ENCODE measurements around the gene KREMEN1. TPM values are rescaled to one million over a fixed set of nuclear protein-coding genes. Genes with fewer than 3 reads are reported as not detected.

KREMEN1 gene
- polyA plus RNA-seq, 1 donor, result 26.3 TPM

DNA sequence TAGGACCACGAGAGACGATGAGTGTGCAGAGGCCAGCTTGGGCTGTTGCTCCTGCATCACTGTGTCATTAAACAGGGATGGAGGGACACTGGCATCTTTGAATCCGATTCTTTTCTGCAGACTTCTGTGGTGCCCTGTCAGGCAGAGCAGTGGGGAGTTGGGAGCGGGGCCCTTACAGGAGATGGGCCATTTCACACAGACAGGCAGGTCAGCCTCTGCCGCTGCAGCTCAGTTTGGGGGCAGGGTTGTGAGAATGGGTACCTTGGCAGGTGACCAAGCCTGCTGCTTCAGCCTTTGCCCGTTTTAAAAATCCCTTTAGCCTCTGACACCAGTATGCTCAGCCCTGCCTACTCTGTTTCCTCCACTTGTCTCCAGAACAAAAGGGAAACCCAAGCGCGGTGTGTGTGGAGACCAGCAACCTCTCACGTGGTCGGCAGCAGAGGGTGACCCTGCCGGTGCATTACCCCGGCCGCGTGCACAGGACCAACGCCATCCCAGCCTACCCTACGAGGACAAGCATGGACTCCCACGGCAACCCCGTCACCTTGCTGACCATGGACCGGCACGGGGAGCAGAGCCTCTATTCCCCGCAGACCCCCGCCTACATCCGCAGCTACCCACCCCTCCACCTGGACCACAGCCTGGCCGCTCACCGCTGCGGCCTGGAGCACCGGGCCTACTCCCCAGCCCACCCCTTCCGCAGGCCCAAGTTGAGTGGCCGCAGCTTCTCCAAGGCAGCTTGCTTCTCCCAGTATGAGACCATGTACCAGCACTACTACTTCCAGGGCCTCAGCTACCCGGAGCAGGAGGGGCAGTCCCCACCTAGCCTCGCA, 23.8 kb upstream of the KREMEN1 start:
- no peak for DNase-seq
- WGBS (ENCODE audit: insufficient coverage, low lambda C conversion rate), result no CpG with 5 or more reads among the region's 31 CpGs
- no peak overlapping the region for H3K27ac ChIP-seq (ENCODE audit: low read length)
- no peak overlapping the region for H3K4me3 ChIP-seq (ENCODE audit: low read length)
- peaks cover 70% of the 10 kb centered on the region for H3K36me3 ChIP-seq (ENCODE audit: control insufficient read depth, insufficient read depth, low read length)
- no peaks in the 10 kb centered on the region for H3K4me1 ChIP-seq (ENCODE audit: control insufficient read depth, insufficient read depth, low read length)
- no peaks in the 10 kb centered on the region for H3K9me3 ChIP-seq (ENCODE audit: control insufficient read depth, low read depth, low read length)
- H3K27me3 ChIP-seq (ENCODE audit: control insufficient read depth, insufficient read depth, low read length), result no peaks in the 10 kb centered on the region

DNA sequence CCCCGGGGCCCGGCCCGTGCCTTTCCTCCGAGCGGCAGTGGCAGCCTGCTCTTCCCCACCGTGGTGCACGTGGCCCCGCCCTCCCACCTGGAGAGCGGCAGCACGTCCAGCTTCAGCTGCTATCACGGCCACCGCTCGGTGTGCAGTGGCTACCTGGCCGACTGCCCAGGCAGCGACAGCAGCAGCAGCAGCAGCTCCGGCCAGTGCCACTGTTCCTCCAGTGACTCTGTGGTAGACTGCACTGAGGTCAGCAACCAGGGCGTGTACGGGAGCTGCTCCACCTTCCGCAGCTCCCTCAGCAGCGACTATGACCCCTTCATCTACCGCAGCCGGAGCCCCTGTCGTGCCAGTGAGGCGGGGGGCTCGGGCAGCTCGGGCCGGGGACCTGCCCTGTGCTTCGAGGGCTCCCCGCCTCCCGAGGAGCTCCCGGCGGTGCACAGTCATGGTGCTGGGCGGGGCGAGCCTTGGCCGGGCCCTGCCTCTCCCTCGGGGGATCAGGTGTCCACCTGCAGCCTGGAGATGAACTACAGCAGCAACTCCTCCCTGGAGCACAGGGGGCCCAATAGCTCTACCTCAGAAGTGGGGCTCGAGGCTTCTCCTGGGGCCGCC, 23.1 kb upstream of the KREMEN1 start:
- no peak for DNase-seq
- no peak overlapping the region for H3K4me3 ChIP-seq (ENCODE audit: low read length)
- peaks cover 65% of the 10 kb centered on the region for H3K36me3 ChIP-seq (ENCODE audit: control insufficient read depth, insufficient read depth, low read length)
- H3K27ac ChIP-seq (ENCODE audit: low read length), result no peak overlapping the region
- no peaks in the 10 kb centered on the region for H3K9me3 ChIP-seq (ENCODE audit: control insufficient read depth, low read depth, low read length)
- no peaks in the 10 kb centered on the region for H3K4me1 ChIP-seq (ENCODE audit: control insufficient read depth, insufficient read depth, low read length)
- no CpG with 5 or more reads among the region's 38 CpGs for WGBS (ENCODE audit: insufficient coverage, low lambda C conversion rate)
- no peaks in the 10 kb centered on the region for H3K27me3 ChIP-seq (ENCODE audit: control insufficient read depth, insufficient read depth, low read length)

DNA sequence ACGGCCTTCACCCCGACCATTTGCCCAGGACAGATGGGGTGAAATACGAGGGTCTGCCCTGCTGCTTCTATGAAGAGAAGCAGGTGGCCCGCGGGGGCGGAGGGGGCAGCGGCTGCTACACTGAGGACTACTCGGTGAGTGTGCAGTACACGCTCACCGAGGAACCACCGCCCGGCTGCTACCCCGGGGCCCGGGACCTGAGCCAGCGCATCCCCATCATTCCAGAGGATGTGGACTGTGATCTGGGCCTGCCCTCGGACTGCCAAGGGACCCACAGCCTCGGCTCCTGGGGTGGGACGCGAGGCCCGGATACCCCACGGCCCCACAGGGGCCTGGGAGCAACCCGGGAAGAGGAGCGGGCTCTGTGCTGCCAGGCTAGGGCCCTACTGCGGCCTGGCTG, 22.4 kb upstream of the KREMEN1 start:
- Histone ChIP-seq H3K4me3 (ENCODE audit: low read length) (no peak overlapping the region), H3K36me3 (ENCODE audit: control insufficient read depth, insufficient read depth, low read length) (peaks cover 61% of the 10 kb centered on the region)
- WGBS (ENCODE audit: insufficient coverage, low lambda C conversion rate), result no CpG with 5 or more reads among the region's 24 CpGs

DNA sequence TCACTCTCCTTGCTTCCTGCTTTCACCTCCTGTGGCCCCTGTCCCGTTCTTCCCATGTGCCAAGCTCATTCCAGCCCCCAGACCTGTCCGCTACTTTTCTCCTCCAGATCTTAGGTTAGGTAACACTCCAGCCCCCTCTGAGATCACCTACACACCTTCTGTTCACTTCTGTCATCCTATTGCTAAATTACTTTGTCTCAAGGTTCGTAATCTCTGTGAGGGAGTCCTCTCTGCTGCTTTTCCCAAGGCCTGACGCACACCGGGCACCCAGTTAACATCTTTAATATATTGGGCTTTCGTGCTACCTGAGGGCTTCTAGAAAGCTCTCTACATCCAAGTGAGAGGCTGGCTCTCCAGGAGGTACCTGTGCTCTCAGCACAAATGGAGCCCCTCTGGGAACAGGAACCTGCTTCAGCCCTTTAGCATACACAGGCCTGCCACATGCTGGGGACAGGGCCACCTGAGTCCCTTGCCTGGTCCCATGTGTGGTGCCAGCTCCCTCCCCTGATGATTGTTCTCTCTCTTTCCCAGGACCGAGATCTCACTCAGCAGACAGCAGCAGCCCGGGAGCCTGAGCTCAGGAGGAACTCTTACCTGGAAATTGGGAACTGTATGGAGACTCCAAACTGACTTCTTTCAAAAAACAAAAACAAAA, 19.7 kb upstream of the KREMEN1 start:
- no peaks in the 10 kb centered on the region for H3K27me3 ChIP-seq (ENCODE audit: control insufficient read depth, insufficient read depth, low read length)
- H3K4me1 ChIP-seq (ENCODE audit: control insufficient read depth, insufficient read depth, low read length), result no peaks in the 10 kb centered on the region
- WGBS (ENCODE audit: insufficient coverage, low lambda C conversion rate), result 95% methylated on average over 3 of the region's 8 CpGs
- DNase-seq, result no peak
- peaks cover 36% of the 10 kb centered on the region for H3K36me3 ChIP-seq (ENCODE audit: control insufficient read depth, insufficient read depth, low read length)
- H3K9me3 ChIP-seq (ENCODE audit: control insufficient read depth, low read depth, low read length), result no peaks in the 10 kb centered on the region
- no peak overlapping the region for H3K4me3 ChIP-seq (ENCODE audit: low read length)
- no peak overlapping the region for H3K27ac ChIP-seq (ENCODE audit: low read length)

More for the DNA sequence above, 22.4 kb upstream of the KREMEN1 start:
- DNase-seq, result no peak
- H3K9me3 ChIP-seq (ENCODE audit: control insufficient read depth, low read depth, low read length), result no peaks in the 10 kb centered on the region
- H3K27me3 ChIP-seq (ENCODE audit: control insufficient read depth, insufficient read depth, low read length), result no peaks in the 10 kb centered on the region
- H3K27ac ChIP-seq (ENCODE audit: low read length), result no peak overlapping the region
- no peaks in the 10 kb centered on the region for H3K4me1 ChIP-seq (ENCODE audit: control insufficient read depth, insufficient read depth, low read length)

DNA sequence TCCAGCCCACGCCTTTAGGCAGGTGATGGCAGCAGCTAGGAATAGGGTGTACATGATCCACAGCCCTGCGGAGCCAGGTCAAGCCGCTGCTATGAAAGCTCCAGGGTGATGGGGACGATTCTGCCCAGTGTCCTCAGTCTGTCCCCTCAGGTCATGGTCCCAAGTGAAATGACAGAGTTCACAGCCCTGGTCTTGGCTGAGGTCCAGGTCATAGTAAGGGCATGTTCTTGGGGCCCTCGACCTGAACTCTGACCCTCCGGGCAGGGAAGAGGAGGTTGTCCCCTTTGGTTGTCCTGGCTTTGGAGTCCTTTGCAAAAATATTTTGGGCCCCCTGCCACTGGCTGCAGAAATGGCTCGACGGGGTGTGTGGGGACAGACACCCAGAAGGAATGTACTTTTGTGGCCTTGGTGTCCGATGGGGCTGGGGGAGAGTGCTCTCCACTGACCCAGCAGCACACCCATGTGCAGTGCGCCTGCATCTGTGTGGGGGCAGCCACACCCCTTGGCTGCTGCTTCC, 18.5 kb upstream of the KREMEN1 start:
- H3K27ac ChIP-seq (ENCODE audit: low read length), result no peak overlapping the region
- H3K9me3 ChIP-seq (ENCODE audit: control insufficient read depth, low read depth, low read length), result no peaks in the 10 kb centered on the region
- DNase-seq, result no peak
- no CpG with 5 or more reads among the region's 10 CpGs for WGBS (ENCODE audit: insufficient coverage, low lambda C conversion rate)
- H3K27me3 ChIP-seq (ENCODE audit: control insufficient read depth, insufficient read depth, low read length), result no peaks in the 10 kb centered on the region
- no peaks in the 10 kb centered on the region for H3K4me1 ChIP-seq (ENCODE audit: control insufficient read depth, insufficient read depth, low read length)
- H3K36me3 ChIP-seq (ENCODE audit: control insufficient read depth, insufficient read depth, low read length), result peaks cover 25% of the 10 kb centered on the region
- no peak overlapping the region for H3K4me3 ChIP-seq (ENCODE audit: low read length)

DNA sequence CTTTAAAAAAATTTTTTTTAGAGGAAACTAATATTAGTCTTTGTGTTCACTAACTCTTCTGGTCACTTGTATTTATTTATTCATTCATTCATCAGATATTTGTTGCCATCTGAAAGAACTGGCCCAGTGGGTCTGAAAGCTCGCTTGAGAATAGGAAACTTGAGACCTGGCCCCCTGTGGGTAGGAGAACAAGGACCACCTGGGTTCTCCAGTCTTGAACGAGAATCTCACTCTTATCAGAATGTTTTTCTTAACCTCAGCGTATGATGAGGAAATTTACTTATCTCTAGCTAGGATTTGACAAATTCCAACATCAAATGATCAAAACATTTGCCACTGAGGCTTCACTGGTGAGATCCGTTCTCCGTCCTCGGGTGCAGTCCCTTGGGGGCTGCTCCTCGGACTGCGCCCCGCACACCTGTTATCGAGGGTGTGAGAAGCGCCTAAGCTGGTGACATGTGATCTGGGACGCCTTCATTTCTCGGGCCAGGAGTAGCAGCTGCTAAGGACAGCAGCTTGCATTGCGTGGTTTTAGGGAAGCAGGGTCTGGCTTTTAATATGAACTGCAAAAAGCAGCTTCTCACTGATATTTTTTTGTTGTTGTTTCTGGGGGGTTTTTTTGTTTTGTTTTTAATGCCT, 17.5 kb upstream of the KREMEN1 start:
- H3K27ac ChIP-seq (ENCODE audit: low read length), result no peak overlapping the region
- H3K4me3 ChIP-seq (ENCODE audit: low read length), result no peak overlapping the region
- no peaks in the 10 kb centered on the region for H3K9me3 ChIP-seq (ENCODE audit: control insufficient read depth, low read depth, low read length)
- no peaks in the 10 kb centered on the region for H3K27me3 ChIP-seq (ENCODE audit: control insufficient read depth, insufficient read depth, low read length)
- 80% methylated on average over 1 of the region's 14 CpGs for WGBS (ENCODE audit: insufficient coverage, low lambda C conversion rate)
- DNase-seq, result no peak
- peaks cover 15% of the 10 kb centered on the region for H3K36me3 ChIP-seq (ENCODE audit: control insufficient read depth, insufficient read depth, low read length)
- H3K4me1 ChIP-seq (ENCODE audit: control insufficient read depth, insufficient read depth, low read length), result no peaks in the 10 kb centered on the region

DNA sequence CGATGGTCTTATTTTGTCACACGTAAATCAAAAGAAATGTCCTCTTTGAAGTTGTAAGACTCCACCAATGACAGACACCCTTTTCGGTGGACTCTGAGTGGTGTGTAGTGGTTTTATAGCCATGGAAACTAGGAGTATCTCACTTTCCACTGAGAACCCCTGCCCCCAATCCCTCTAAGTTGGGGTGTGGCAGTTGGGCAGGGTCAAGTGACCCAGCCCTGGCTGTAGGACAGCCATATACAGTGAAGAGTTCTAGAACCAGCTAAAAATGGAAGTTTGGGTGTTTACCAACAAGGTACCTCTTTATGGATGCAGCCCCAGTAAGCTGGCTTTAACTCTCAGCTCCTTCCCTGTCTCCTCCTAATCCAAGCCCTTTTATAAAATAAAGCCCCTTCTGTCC, 16.4 kb upstream of the KREMEN1 start:
- DNase-seq, result no peak
- no CpG with 5 or more reads among the region's 3 CpGs for WGBS (ENCODE audit: insufficient coverage, low lambda C conversion rate)
- Histone ChIP-seq H3K4me3 (ENCODE audit: low read length) (no peak overlapping the region), H3K27me3 (ENCODE audit: control insufficient read depth, insufficient read depth, low read length) (no peaks in the 10 kb centered on the region), H3K9me3 (ENCODE audit: control insufficient read depth, low read depth, low read length) (no peaks in the 10 kb centered on the region), H3K4me1 (ENCODE audit: control insufficient read depth, insufficient read depth, low read length) (no peaks in the 10 kb centered on the region), H3K27ac (ENCODE audit: low read length) (no peak overlapping the region), H3K36me3 (ENCODE audit: control insufficient read depth, insufficient read depth, low read length) (peaks cover 8% of the 10 kb centered on the region)

DNA sequence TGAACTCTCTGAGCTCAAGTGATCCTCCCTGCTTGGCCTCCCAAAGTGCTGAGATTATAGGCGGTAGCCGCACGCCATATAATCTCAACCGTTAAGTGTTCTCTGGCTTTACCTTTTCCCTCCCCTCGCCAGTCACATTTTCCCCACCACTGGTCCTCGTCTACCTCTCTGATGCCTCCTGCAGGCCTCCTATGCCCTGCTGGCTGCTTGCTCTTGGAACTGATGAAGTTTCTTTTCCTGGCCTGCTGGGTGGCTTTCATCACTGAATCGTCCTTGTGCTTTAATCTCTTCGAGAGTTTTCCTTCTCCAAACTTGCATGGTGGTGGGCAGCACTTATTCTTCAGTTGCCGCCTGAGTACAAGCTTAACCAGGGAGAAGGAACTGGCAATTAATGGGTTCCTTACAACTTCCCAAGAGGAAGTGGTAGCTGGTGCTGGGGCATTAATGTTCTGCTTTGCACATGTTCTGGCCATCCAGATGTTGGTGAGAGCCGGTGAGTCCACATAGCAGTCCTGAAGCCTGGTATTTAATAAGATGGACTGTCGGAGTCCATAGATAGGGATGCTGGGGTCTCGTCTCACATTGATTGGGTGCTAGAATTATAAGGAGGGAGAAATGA, 12.5 kb upstream of the KREMEN1 start:
- Histone ChIP-seq H3K9me3 (ENCODE audit: control insufficient read depth, low read depth, low read length) (no peaks in the 10 kb centered on the region), H3K27me3 (ENCODE audit: control insufficient read depth, insufficient read depth, low read length) (no peaks in the 10 kb centered on the region), H3K4me1 (ENCODE audit: control insufficient read depth, insufficient read depth, low read length) (no peaks in the 10 kb centered on the region), H3K36me3 (ENCODE audit: control insufficient read depth, insufficient read depth, low read length) (no peaks in the 10 kb centered on the region), H3K27ac (ENCODE audit: low read length) (no peak overlapping the region), H3K4me3 (ENCODE audit: low read length) (no peak overlapping the region)
- WGBS (ENCODE audit: insufficient coverage, low lambda C conversion rate), result 93% methylated on average over 4 of the region's 12 CpGs
- no peak for DNase-seq

DNA sequence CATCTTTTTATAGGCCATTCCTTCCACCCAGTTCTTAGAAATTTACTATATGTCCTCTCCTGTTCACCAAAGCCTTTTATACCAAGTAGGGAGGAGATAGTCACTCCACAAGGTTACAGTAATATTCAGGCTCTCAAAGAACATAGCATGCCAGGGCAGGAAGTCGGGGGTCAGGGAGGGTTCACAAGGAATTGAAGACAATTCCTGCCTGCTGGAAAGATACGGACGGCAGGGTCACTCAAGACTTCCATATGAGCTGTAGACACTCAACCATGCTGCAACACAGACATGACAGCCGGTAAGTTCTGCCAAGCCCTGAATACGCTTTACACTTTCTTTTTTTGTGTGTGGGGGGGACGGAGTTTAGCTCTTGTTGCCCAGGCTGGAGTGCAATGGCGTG, 11.9 kb upstream of the KREMEN1 start:
- no peak for DNase-seq
- no peaks in the 10 kb centered on the region for H3K36me3 ChIP-seq (ENCODE audit: control insufficient read depth, insufficient read depth, low read length)
- H3K27ac ChIP-seq (ENCODE audit: low read length), result no peak overlapping the region
- H3K27me3 ChIP-seq (ENCODE audit: control insufficient read depth, insufficient read depth, low read length), result no peaks in the 10 kb centered on the region
- no peaks in the 10 kb centered on the region for H3K9me3 ChIP-seq (ENCODE audit: control insufficient read depth, low read depth, low read length)
- no peak overlapping the region for H3K4me3 ChIP-seq (ENCODE audit: low read length)
- no CpG with 5 or more reads among the region's 7 CpGs for WGBS (ENCODE audit: insufficient coverage, low lambda C conversion rate)
- H3K4me1 ChIP-seq (ENCODE audit: control insufficient read depth, insufficient read depth, low read length), result no peaks in the 10 kb centered on the region

DNA sequence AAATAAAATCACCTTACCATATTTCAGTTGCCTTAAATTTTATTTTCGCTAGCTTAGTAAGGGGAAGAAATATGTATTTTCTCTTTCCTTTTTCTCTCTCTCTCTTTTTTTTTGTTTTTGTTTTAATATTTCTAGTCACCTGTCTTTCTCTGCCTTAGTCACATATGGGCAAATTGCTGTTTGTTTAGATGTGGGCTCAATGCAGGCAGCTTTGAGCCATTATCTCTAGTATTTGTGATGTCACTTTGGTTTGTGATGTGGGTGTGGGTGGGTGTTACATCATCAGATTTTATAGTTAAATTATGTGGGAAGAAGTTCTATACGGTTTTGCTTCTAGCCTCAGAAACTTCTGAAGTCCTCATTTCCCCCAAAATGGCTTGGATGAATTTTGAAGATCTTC, 11.1 kb upstream of the KREMEN1 start, which contains the start of gene C22orf31:
C22orf31 (minus strand) TSS at position 59 of the 400 bp plus-strand sequence; CDS start at position 20, 39 bp downstream.
- 100% methylated on average over 1 of the region's 2 CpGs for WGBS (ENCODE audit: insufficient coverage, low lambda C conversion rate)
- no peaks in the 10 kb centered on the region for H3K9me3 ChIP-seq (ENCODE audit: control insufficient read depth, low read depth, low read length)
- no peaks in the 10 kb centered on the region for H3K36me3 ChIP-seq (ENCODE audit: control insufficient read depth, insufficient read depth, low read length)
- H3K4me1 ChIP-seq (ENCODE audit: control insufficient read depth, insufficient read depth, low read length), result no peaks in the 10 kb centered on the region
- no peak within 1 kb of the TSS for H3K4me3 ChIP-seq (ENCODE audit: low read length)
- no peaks in the 10 kb centered on the region for H3K27me3 ChIP-seq (ENCODE audit: control insufficient read depth, insufficient read depth, low read length)
- no peak for DNase-seq
- no peak within 1 kb of the TSS for H3K27ac ChIP-seq (ENCODE audit: low read length)
